Measurements from ENCODE around the gene LRRC4. TPM values are rescaled to one million over a fixed set of nuclear protein-coding genes. Genes with fewer than 3 reads are reported as not detected.

LRRC4 gene
- total RNA-seq, 2 donors from 2014 or later = 2.9 to 7.2 TPM

GRCh38 chr7:128071376-128071775, 40.1 kb upstream of the LRRC4 start:
- no peak for DNase-seq (ENCODE audit: low spot score)
- H3K4me3 ChIP-seq = no peak overlapping the region
- no peak overlapping the region for H3K27ac ChIP-seq
- TF ChIP-seq CTCF (IDR thresholded peaks at IDR 0.05) = no peak
- H3K9me3 ChIP-seq = no peaks in the 10 kb centered on the region
- peaks cover 0 to 17% of the 10 kb centered on the region in 2 donors for H3K4me1 ChIP-seq
- peaks cover 7% of the 10 kb centered on the region for H3K36me3 ChIP-seq
- no peaks in the 10 kb centered on the region for H3K27me3 ChIP-seq

- DNase-seq (ENCODE audit: low spot score) = no peak
- H3K27me3 ChIP-seq = no peaks in the 10 kb centered on the region
- no peak overlapping the region for H3K27ac ChIP-seq
- no peak for TF ChIP-seq CTCF (IDR thresholded peaks at IDR 0.05)
- no peaks in the 10 kb centered on the region for H3K9me3 ChIP-seq
- H3K36me3 ChIP-seq = peaks cover 5% of the 10 kb centered on the region
- H3K4me1 ChIP-seq = peaks cover 0 to 2% of the 10 kb centered on the region in 2 donors
- no peak overlapping the region for H3K4me3 ChIP-seq
Measured at GRCh38 chr7:128069373-128070364, 38.4 kb upstream of the LRRC4 start.

GRCh38 chr7:128068785-128069184, 37.5 kb upstream of the LRRC4 start:
- TF ChIP-seq CTCF (IDR thresholded peaks at IDR 0.05) = no peak
- no peak for DNase-seq (ENCODE audit: low spot score)
- Histone ChIP-seq H3K36me3 (no peaks in the 10 kb centered on the region), H3K27ac (no peak overlapping the region), H3K4me3 (no peak overlapping the region), H3K4me1 (no peaks in the 10 kb centered on the region), H3K9me3 (no peaks in the 10 kb centered on the region), H3K27me3 (no peaks in the 10 kb centered on the region)

GRCh38 chr7:128067983-128068382, 36.7 kb upstream of the LRRC4 start:
- no peak for DNase-seq (ENCODE audit: low spot score)
- H3K27me3 ChIP-seq = no peaks in the 10 kb centered on the region
- no peak overlapping the region for H3K4me3 ChIP-seq
- no peak for TF ChIP-seq CTCF (IDR thresholded peaks at IDR 0.05)
- H3K9me3 ChIP-seq = no peaks in the 10 kb centered on the region
- H3K4me1 ChIP-seq = no peaks in the 10 kb centered on the region
- no peak overlapping the region for H3K27ac ChIP-seq
- no peaks in the 10 kb centered on the region for H3K36me3 ChIP-seq

GRCh38 chr7:128066858-128067257, 35.6 kb upstream of the LRRC4 start:
- no peak for TF ChIP-seq CTCF (IDR thresholded peaks at IDR 0.05)
- H3K27me3 ChIP-seq = no peaks in the 10 kb centered on the region
- no peaks in the 10 kb centered on the region for H3K9me3 ChIP-seq
- no peak for DNase-seq (ENCODE audit: low spot score)
- H3K27ac ChIP-seq = no peak overlapping the region
- H3K4me1 ChIP-seq = no peaks in the 10 kb centered on the region
- no peak overlapping the region for H3K4me3 ChIP-seq
- H3K36me3 ChIP-seq = no peaks in the 10 kb centered on the region
